GM19240 (cell line): Measurements from ENCODE around the gene PACS2.
"Not testable (repeated sequence)": the region's sequence is repeated elsewhere in the genome, so short reads cannot be mapped to it uniquely, and the experiment has no call there.

Experiments used
- DNase-seq: peaks from one replicate; pipeline ENCODE4 v3.0.0; 2011; ENCODE audit warnings: low spot score; ENCODE audit not compliant: insufficient read length

PACS2 gene

DNA sequence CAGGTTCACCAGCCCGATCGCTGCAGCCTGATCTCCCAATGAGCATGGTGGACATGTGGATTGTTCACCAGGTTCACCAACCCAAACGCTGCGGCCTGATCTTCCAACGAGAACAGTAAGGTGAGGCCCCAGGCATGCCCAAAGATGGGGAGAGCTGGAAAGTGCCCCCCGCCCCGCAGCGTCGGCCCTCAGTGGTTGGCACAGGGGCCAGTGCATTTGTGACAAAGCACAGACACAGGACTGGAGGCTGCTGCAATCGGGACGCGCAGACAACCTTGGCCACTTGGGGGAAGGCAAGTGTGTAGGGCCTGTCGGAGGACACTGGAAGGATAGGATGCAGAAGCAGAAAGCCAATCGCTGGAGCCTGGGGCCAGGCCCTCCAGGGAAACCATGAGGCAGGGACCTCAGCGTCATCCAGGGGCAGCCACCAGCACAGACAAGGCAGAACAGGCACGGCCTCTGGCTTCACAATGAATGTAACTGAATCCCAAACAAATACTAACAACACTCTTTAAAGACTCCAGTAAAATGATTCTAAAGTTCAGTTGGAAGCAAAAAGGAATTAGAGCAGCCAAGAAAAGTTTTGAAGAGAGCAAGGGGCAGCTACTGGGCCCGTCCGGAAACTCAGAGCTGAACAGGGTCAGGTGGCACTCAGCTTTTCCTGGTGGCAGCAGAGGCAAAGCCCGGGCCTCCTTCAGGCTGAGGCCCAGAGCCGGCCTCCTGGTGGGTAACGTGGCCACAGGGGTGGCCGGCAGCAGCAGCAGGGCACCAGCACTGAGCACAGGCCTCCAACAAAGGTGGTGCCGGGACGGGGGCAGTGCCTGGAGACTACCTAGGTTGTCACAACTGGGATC is 27.1 kb upstream of the PACS2 start:
- no peak for DNase-seq

DNA sequence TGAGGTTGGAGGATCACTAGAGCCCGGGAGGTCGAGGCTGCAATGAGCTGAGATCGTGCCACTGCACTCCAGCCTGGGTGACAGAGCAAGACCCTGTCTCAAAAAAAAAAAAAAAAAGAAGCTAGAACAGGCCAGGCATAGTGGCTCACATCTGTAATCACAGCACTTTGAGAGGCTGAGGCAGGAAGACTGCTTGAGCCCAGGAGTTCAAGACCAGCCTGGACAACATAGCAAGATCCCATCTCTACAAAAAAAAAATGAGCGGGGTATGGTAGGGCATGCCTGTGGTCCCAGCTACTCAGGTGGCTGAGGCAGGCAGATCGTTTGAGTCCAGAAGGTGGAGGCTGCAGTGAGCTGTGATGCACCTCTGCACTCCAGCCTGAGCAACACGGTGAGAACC is 25.6 kb upstream of the PACS2 start:
- not testable (repeated sequence) for DNase-seq

DNA sequence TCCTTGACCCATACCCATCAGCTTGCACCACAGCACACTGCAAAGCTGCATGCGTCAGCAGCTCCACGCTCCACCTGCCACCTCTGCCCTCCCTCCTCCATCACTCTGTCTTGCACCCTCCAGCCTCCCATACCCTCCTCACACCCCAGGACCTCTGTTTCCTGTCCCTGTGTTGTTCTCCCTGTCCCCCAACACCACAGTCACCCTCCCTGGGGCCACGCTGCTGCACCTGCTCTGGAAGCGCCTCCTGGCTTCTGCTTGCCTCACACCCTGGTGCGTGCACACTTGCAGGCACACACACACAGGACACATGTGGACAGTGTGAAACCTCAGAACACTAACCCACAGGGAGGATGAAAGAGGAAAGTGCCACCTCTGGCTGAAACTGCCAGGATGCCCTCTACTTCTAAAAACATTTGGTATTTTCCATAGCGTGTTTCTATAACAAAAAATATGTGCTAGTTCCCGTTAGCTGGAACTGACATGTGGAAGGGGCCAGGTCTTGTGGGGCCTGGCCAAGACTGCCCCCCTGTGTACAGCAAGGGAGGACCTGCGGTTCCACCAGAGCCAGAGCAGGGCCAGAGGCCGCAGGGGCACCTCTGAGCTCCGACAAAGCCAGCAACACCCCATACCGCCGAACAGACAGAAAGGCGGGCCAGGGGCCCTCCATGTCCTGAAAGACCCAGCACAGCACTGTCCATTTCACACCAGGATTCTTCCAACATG is 23.8 kb upstream of the PACS2 start:
- no peak for DNase-seq

DNA sequence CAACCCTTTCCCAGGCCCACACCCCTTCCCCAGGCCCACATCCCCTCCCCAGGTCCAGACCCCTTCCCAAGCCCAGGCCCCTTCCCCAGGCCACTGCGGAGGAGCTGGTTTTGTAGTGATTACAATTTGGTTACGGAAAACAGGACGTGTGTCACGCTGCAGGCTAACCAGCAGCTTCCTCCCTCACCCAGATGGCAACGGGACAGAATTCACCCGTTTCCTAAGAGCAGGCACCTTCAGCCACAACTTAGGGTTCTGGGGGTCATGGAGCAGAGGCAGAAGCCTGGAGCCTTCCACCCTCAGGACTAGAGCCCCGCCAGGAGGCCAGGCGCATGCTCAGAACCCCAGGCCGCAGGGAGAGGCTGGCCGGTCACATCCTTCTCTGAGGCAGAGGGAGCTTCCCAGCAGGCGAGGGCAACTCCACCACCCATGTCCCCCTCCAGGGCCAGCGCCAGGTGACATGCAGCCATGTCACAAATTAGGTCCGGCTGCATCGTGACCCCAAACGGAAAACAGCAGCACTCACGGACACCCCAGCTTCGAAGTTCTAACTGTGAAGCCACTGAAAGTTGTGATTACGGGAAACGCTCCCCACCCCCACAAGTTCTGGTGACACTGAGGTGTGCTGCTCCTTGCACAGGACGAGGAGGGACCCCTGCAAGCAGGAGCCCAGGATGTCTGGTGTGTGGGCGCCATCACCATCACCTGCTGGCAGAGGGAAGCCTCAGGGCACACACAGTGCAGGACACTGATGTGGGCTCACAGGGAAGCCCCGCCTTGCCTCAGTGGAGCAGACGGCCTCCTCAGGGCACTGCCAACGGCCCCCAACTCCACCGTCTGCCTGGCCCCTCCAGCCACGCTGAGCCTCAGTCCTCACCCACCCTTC is 21.5 kb upstream of the PACS2 start:
- DNase-seq = no peak

DNA sequence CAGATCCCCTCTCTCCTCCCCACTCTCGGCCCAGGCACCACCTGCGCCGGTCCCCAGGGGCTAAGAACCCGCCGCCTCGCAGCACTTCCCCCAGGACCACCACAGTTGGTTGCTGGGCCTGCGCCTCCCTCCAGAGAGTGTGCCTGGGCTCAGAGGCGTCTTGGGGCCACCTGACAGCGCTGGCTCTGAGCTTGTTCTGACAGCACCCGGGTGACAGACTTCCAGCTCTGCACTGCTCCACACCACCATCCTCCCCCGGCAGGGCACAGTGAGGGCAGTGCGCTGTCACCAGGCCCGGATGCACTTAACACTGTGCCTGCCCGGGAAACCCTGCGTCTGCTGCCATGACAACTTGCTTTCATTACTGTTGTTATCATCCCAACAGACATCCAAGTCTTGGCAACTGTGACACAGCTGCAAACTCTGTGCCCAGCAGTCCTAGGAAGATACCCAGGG is 20.4 kb upstream of the PACS2 start:
- no peak for DNase-seq

DNA sequence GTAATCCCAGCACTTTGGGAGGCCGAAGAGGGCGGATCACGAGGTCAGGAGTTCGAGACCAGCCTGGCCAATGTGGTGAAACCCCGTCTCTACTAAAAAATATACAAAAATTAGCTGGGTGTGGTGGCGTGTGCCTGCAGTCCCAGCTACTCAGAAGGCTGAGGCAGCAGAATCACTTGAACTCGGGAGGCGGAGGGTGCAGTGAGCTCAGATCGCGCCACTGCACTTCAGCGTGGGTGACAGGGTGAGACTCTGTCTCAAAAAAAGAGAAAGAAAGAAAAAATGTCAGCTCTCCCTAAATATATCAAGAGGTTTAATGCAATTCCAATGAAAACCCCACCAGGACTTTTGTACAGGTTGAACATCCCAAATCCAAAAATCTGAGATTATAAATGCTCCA is 17.2 kb upstream of the PACS2 start:
- DNase-seq = not testable (repeated sequence)

DNA sequence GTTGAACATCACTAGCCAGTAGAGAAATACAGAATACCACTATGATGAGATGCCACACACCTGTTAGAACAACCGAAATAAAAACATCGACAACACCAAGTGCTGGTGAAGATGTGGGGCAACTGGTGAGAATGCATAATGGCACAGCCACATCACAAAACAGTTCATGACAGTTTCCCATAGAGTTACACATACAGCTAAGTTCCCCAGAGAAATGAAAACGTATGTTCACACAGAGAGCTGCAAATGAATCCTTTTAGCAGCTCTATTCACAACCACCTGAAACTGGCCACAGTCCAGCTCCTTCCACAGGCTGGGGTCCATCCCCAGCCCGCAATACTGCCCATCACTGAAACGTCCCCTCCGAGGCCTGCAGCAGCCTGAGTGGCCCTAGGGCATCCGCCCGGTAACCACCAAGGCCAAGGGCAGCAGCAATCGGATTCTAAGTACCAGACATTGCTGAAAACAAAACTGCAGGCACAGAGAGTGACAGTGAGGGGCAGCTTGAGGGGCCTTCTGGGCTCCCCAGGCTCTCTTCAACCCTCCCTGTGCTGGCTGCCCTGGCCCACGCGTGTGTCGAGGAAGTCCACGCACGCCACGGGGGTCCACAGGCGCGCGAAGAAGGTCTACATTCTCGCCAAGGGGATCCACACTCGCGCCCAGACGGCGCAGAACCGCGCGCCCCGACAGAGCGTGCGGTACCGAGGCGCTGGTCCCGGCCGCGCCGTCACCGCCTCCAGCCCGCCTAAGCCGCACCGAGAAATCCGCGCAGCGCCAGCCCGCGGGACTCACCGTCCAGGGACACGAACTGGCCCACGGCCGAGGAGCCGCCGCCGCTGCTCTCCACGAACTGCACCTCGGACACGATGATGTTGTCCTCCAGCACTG is 14.7 kb upstream of the PACS2 start:
- no peak for DNase-seq

DNA sequence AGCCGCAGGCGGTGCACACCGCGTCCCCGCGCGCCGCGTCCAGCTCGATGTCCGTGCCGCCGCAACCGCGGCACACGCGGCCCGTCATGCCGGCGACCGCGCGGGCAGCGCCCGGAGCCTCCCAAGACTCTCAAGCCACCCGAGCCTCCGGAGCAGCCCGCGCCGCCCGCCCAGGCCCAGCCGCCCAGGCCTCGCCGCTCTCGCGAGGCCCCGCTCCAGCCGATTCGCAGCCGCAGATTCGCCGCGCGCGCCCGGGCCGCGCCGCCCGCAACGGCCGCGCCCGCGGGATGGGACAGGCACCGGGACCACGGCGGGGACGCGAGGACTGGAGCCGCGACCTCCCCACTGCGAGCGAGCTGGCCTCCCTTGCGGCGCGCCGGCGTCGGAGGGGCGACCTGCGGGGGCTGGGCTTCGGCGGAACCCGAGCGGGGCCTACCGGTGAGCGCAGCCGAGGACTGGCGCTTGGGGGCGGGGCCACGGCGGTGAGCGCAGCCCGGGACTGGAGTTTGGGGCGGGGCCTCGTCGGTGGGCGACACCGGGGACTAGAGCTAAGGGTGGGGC is 13.9 kb upstream of the PACS2 start, which contains the start of gene BRF1:
TSS of gene BRF1 (minus strand) at position 460 of the 561 bp plus-strand sequence. CDS start at position 88, 372 bp downstream.
- DNase-seq = peak; percentile 83

DNA sequence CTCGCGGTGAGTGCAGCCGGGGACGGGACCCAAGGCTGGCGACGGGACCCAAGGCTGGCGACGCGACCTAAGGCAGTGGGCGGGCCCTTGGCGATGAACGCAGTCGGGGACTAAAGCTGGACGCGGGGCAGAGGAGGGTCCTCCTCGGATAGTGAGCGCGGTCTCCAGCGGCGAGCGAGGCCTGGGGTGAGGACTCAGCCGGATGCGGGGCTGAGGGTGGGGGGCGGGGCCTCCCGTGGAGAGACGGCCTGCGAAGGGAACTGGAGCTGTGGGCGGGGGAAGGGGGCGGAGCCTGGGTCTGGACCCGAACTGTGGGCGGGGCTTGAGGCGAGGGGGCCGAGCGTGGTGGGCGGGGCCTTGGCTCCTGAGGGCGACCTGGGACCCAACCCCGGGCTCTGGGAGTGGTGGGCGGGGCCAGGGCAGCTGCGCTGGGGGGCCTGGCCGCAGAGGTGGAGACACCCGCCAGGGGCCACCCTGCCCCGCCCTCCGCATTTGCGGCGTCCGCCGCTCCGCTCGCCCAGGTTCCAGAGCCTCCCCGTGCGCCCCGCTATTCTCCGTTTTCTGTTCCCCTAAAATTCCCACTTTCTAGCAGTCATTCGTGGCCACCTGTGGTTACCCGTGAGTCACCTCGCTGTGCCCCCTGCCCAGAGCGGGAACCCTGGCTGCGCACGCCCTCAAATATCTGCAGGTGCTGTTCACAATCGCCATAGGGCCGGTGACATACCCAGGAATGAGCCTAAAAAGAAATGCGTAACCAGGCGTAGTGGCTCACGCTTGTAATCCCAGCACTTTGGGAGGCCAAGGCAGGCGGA is 13.2 kb upstream of the PACS2 start:
- DNase-seq = peak; percentile 92

DNA sequence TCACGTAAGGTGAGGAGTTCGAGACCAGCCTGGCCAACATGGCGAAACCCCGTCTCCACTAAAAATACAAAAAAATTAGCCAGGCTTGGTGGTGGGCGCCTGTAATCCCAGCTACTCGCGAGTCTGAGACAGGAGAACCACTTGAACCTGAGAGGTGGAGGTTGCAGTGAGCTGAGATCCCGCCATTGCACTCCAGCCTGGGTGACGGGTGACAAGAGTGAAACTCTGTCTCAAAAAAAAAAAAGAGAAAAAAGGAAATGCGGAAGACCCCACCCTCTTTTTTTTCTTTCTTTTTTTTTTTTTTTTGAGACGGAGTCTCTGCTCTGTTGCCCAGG is 12.7 kb upstream of the PACS2 start:
- DNase-seq = not testable (repeated sequence)

DNA sequence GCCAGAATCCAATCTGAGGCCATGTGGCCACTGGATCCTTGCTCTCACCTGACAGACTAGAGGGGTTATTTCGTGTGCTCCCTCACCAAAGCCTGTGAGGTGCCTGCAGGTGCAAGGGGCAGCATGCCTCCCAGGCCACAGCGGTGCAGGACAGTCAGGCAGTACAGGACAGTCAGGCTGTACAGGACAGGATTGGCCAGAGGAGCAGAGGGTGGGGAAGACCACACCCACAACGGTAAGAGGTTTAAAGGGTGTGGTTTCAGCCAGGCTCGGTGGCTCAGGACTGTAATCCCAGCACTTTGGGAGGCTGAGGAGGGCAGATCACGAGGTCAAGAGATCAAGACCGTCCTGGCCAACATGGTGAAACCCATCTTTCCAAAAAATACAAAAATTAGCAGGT is 10.6 kb upstream of the PACS2 start:
- no peak for DNase-seq

DNA sequence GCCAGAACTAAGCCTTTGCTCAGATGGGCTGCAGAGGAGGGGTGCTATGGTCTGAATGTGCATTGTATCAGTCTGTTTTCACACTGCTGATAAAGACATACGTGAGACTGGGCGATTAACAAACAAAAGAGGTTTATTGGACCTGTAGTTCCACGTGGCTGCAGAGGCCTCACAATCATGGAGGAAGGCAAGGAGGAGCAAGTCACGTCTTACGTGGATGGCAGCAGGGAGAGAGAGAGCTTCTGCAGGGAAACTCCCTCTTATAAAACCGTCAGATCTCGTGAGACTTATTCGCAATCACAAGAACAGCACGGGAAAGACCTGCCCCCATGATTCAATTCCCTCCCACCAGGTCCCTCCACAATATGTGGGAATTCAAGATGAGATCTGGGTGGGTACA is 10.0 kb upstream of the PACS2 start:
- DNase-seq = no peak

DNA sequence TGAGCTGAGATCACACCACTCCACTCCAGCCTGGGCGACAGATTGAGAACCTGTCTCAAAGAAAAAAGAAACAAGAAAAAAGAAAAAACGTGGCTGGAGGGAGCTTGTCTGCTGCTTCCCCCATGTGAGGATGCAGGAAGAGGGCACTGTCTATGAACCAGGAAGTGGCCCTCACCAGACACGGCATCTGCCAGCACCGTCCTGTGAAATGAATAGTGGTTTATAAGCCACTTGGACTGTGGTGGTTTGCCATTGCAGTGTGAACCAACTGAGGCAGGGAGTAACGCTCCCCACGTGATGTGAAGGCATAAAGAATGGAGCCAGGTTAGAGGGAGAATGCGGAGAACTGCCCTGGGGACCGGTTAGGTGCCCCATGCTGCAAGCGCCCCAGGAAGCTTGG is 9.2 kb upstream of the PACS2 start:
- no peak for DNase-seq

DNA sequence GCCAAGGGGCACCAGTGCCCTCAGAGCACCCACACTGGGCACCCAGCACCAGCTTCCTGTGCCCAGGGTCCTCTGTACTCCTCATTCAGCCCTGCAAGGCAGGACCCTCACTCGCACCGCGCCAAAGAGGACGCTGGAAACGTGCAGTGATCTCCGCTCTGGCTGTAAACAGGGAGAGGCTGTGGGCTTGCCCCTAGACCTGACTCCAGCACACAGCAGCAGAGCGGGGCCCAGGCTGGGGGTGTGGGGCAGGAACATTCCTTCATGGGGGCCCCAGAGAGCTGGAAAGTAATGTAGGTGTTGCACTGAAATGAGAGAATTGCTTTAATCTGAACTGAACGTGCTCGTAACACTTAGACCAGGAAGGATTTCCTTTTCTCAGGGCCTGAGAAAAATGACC is 8.8 kb upstream of the PACS2 start:
- no peak for DNase-seq

DNA sequence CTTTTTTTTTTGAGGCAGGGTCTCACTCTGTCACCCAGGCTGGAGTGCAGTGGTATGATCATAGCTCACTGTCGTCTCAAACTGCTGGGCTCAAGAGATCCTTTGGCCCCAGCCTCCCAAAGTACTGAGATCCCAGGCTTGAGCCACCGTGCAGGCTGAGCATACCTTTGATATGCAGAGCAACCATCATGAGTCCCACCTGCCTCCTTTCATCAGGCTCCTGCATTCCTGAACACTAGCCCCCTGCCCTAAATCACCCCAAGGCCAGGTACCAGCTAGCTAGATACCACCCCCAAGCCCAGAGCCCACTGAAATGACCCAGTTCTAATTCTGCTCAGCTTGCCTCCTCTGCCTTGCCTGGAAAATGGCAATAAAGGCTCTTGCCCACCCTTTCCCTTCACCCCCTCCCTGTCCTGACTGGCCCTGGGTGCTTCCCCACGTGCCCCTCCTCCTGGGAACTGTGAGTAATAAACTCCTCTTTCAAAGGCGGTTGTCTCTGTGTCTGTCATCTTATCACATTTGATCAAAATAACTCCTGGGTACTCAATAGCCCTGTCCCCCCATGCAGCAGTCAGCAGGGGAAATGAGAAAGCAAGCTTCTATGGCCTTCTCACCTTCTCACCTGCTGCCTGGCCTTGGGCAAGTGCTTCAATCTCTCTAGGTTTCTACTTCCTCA is 7.4 kb upstream of the PACS2 start:
- DNase-seq = no peak

DNA sequence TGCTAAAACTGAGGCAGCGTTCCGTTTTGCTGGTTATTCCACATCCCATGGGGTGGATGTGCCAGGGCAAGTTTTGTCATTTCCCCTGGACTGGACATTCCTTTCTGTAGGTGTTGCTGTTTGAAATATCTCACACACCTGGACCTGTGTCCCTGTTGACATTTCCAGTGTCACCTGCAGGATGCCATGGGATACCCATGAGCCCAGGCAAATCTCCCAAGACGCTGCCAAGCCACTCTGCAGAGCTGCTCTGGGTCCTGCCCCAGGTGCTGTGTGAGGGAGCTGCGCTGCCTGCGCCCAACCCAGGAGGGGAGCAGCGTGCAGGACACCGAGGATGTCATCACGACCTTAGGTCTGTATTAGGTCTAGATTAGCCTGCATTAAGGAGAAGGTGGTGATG is 5.2 kb upstream of the PACS2 start:
- no peak for DNase-seq

DNA sequence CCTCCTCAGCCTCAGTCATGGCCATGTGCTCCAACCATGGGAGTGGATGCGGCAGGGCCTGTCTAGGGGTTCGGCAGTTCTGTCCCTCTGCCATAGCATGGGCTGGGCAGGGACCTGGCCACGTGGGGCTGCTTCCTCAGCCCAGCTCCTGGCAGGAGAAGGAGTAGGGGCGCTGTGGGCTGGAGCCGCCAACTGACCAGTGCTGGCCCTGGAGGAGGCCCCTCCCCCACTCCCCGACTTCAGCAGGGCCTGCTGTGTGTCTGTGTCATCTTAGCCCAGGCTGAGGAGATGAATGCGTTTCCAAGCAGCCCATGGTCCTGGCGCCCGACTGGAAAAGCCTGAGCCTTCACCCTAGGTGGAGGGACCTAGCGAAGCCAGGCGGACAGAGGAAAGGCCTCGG is 2.7 kb upstream of the PACS2 start:
- no peak for DNase-seq

DNA sequence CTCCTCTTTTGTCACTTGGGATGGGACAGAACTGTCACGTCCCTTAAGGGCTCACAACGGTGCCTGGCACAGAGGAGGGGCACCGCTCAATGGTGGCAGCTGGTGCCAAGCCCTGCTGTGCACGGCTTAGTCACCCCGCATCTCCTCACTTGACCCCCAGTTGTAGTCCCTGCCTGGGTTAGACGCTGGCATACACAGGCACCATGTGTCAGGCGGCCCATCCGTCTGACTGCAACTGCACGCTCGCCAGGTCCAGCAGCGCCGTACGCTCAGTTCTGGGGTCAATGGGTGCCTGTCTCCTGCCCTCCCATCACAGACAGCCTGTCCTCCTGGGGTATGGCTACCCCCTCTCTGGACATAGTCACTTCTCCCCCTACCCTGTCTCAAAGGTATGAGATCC is 1.6 kb upstream of the PACS2 start:
- DNase-seq = no peak
